GM18907 (cell line): ENCODE data around the gene ADM2.
"Not testable (repeated sequence)": the region's sequence is repeated elsewhere in the genome, so short reads cannot be mapped to it uniquely, and the experiment has no call there.

Experiments
- ATAC-seq: cut with Tn5 transposase; IDR thresholded peaks from one replicate; pipeline ENCODE4 v1.9.1; 2021; ENCODE audit warnings: mild to moderate bottlenecking, moderate library complexity; ENCODE audit not compliant: unreplicated experiment

The ADM2 gene

DNA sequence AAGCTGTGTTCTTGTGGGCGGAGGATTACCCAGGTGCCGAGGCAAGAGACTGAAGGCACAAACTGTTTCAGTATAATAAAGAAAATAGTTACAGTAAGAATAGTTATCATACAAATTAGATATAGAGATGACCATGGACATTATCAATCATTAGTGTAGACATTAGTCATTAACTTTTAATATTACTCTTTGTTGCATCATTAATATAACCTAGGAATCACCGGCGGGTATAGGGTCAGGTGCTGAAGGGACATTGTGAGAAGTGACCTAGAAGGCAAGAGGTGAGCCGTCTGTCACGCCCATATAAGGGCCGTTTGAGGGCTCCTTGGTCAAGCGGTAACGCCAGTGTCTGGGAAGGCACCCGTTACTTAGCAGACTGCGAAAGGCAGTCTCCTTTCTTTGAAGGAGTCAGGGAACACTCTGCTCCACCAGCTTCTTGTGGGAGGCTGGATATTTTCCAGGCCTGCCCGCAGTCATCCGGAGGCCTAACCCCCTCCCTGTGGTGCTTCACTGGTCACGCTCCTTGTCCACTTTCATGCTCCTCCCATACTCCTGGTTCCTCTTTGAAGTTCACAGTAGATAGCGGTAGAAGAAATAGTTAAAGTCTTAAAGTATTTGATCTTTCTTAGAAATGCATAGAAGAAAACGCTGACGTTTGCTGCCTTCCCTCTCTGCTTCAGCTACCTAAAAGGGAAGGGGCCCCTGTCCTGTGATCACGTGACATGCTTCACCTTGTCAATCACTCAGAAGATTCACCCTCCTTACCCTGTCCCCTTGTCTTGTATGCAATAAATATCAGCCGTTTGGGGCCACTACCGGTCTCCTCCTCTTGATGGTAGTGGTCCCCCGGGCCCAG is 52.7 kb downstream of the ADM2 start:
- not testable (repeated sequence) for ATAC-seq

DNA sequence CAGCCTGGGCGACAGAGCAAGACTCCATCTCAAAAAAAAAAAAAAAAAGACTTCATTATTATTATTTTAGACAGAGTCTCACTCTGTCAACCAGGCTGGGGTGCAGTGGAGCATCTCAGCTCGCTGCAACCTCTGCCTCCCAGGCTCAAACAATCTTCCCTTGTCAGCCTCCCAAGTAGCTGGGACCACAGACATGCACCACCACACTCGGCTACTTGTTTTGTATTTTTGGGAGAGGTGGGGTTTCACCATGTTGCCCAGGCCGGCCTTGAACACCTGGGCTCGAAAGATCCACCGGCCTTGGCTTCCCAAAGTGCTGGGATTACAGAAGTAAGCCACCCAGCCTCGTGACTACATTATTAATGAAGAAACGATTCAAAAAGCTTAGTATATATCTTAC is 53.8 kb downstream of the ADM2 start:
- no peak for ATAC-seq
